Left lung (tissue), 10 donors: ENCODE results near the gene SLC27A5. TPM values are rescaled to one million over a fixed set of nuclear protein-coding genes. Genes with fewer than 3 reads are reported as not detected.

Source experiments
- ATAC-seq: fragments of 200-7000 bp; cut with Tn5 transposase; one replicate; pipeline ENCODE4 v1.9.1; 2020; ENCODE audit warnings: moderate library complexity
- DNase-seq, 4 donors: peaks; one replicate each; pipeline ENCODE4 v3.0.0-alpha.2; 2013 to 2020
- H3K27ac ChIP-seq, 2 donors: fragments of 200-600 bp; sonication (generic) in 1 of 2; one replicate each; pipeline versions ENCODE4 v1.5.0 to v1.8.0; 2020 to 2021
- H3K27me3 ChIP-seq, 2 donors: fragments of 200-600 bp; sonication (generic) in 1 of 2; one replicate each; pipeline versions ENCODE4 v1.5.0 to v1.8.0; 2020 to 2021
- H3K36me3 ChIP-seq, 2 donors: fragments of 200-600 bp; sonication (generic) in 1 of 2; one replicate each; pipeline versions ENCODE4 v1.5.0 to v1.8.0; 2020 to 2021
- H3K4me1 ChIP-seq, 2 donors: fragments of 200-600 bp; one replicate each; pipeline ENCODE4 v1.8.0; 2021
- H3K4me3 ChIP-seq, 2 donors: fragments of 200-600 bp; sonication (generic) in 1 of 2; one replicate each; pipeline versions ENCODE4 v1.5.0 to v1.8.0; 2020 to 2021; ENCODE audit warnings: mild to moderate bottlenecking in 1 of 2
- H3K9me3 ChIP-seq, 2 donors: fragments of 200-600 bp; sonication (generic) in 1 of 2; one replicate each; pipeline versions ENCODE4 v1.5.0 to v1.8.0; 2020 to 2021
- CTCF ChIP-seq, 2 donors: fragments of 200-600 bp; sonication (generic) in 1 of 2; IDR thresholded peaks; one replicate each; pipeline versions ENCODE4 v1.5.0 to v1.8.0; 2021; ENCODE audit warnings: antibody characterized with exemption in 2 of 2
- intact Hi-C, 2 donors: fragments of 100-400 bp; cut with DNase I; formaldehyde crosslinking; loops; one replicate each; pipeline versions ENCODE4 v1.11.2 to v1.14.2; 2022
- polyA plus RNA-seq, 6 donors: library from polyadenylated mRNA; unstranded; fragments of 120-200 nt; gene quantifications; one replicate each; pipeline ENCODE4 v1.2.1, GENCODE V29; 2013; ENCODE audit not compliant: insufficient read length in 6 of 6
- total RNA-seq, 2 donors: library from RNA; stranded (reverse); fragmentation: NEBNext Ultra II Directional; extraction: Animal tissue kit (Norgen Biotek cat#: 25700); gene quantifications; one replicate each; pipeline ENCODE4 v1.2.1, GENCODE V29; 2021
- donor health status: DM: no; HTN: yes; CAD: no.
- donor health status: DM: no; HTN: no; CAD: no.

The SLC27A5 gene
- total and polyA plus RNA-seq, 8 donors: 6.2 to 11.8 (median 8.1) TPM

- Histone ChIP-seq H3K36me3 (peaks cover 0 to 25% of the 10 kb centered on the region in 2 donors), H3K27ac (peak overlapping the region; percentile 95 to 97), H3K4me3 (peak overlapping the region; percentile 77 to 78), H3K27me3 (no peaks in the 10 kb centered on the region), H3K4me1 (peaks cover 9 to 50% of the 10 kb centered on the region in 2 donors), H3K9me3 (no peaks in the 10 kb centered on the region)
- intact Hi-C loops: no loop called here
- TF ChIP-seq CTCF (IDR thresholded peaks at IDR 0.05): peak in 1 of 2 donors; percentile 40
- DNase-seq (peak in 3 of 4 donors; percentile 65 to 77 (median 67)), ATAC-seq (peak; percentile 67)
These were observed 7.2 kb upstream of the SLC27A5 start for GRCh38 chr19:58519087-58519354.

- TF ChIP-seq CTCF (IDR thresholded peaks at IDR 0.05): peak in 1 of 2 donors; percentile 55
- intact Hi-C loops: no loop called here
- peaks cover 9 to 54% of the 10 kb centered on the region in 2 donors for H3K4me1 ChIP-seq
- DNase-seq: no peak
- H3K36me3 ChIP-seq: peaks cover 0 to 25% of the 10 kb centered on the region in 2 donors
- peak overlapping the region; percentile 95 to 97 for H3K27ac ChIP-seq
- no peaks in the 10 kb centered on the region for H3K9me3 ChIP-seq
- H3K27me3 ChIP-seq: no peaks in the 10 kb centered on the region
- peak overlapping the region; percentile 77 to 78 for H3K4me3 ChIP-seq
- no peak for ATAC-seq
These were observed 6.7 kb upstream of the SLC27A5 start for GRCh38 chr19:58518256-58519086.

GRCh38 chr19:58516964-58517833 is 5.4 kb upstream of the SLC27A5 start:
- no peak for ATAC-seq
- Histone ChIP-seq H3K27me3 (no peaks in the 10 kb centered on the region), H3K4me3 (no peak overlapping the region), H3K27ac (no peak overlapping the region), H3K4me1 (peaks cover 9 to 55% of the 10 kb centered on the region in 2 donors), H3K9me3 (no peaks in the 10 kb centered on the region), H3K36me3 (peaks cover 0 to 25% of the 10 kb centered on the region in 2 donors)
- TF ChIP-seq CTCF (IDR thresholded peaks at IDR 0.05): no peak
- DNase-seq: peak in 1 of 4 donors; percentile 80
- intact Hi-C loops: no loop called here

GRCh38 chr19:58516246-58516836 is 4.5 kb upstream of the SLC27A5 start:
- H3K27ac ChIP-seq: no peak overlapping the region
- intact Hi-C loops: no loop called here
- ATAC-seq: no peak
- no peaks in the 10 kb centered on the region for H3K9me3 ChIP-seq
- DNase-seq: peak in 1 of 4 donors; percentile 73
- H3K36me3 ChIP-seq: peaks cover 0 to 25% of the 10 kb centered on the region in 2 donors
- no peak overlapping the region for H3K4me3 ChIP-seq
- peaks cover 7 to 55% of the 10 kb centered on the region in 2 donors for H3K4me1 ChIP-seq
- no peak for TF ChIP-seq CTCF (IDR thresholded peaks at IDR 0.05)
- no peaks in the 10 kb centered on the region for H3K27me3 ChIP-seq
